AG04449 (cell line): ENCODE results near the gene MGA.

Experiments used
- CTCF ChIA-PET: fragments of 350-600 bp; formaldehyde crosslinking; extraction: SDS; loops from one replicate; lab custom pipeline; 2021; ENCODE audit warnings: antibody characterized with exemption; lab: Yijun Ruan, JAX
- POLR2A ChIA-PET: fragments of 400-600, 350-600 bp; formaldehyde crosslinking; extraction: SDS; loops from one replicate; lab custom pipeline; 2020; ENCODE audit warnings: antibody characterized with exemption, inconsistent platforms; lab: Yijun Ruan, JAX
- DNase-seq: peaks from one replicate; pipeline ENCODE4 v3.0.0-alpha.2; 2010; ENCODE audit warnings: low read depth, low spot score
- H3K4me3 ChIP-seq: 2 replicates; pipeline ENCODE4 v1.5.1; 2011; ENCODE audit warnings: low read depth, mild to moderate bottlenecking, control low read depth, low read length
- CTCF ChIP-seq: IDR thresholded peaks from one replicate; pipeline ENCODE4 v1.5.1; 2011; ENCODE audit warnings: mild to moderate bottlenecking, moderate library complexity, low read length, control low read depth, inconsistent platforms; ENCODE audit not compliant: insufficient read depth; ENCODE audit errors: missing control alignments

Gene MGA

GRCh38 chr15:41689834-41690233, 29.6 kb downstream of the MGA start:
- no peak for DNase-seq
- ChIA-PET POLR2A (no interaction called here), CTCF (interaction anchor here (1.3 kb wide), 1 partner anchor 224 kb away, joined by 3 read pairs; no protein-coding TSS in a partner anchor)
- TF ChIP-seq CTCF, result no peak
- H3K4me3 ChIP-seq, result no peak overlapping the region

GRCh38 chr15:41690636-41691035, 30.4 kb downstream of the MGA start:
- no peak for TF ChIP-seq CTCF
- ChIA-PET CTCF (no interaction called here), POLR2A (no interaction called here)
- H3K4me3 ChIP-seq, result no peak overlapping the region
- DNase-seq, result no peak

- no peak for TF ChIP-seq CTCF
- POLR2A ChIA-PET, result no interaction called here
- CTCF ChIA-PET, result no interaction called here
- no peak for DNase-seq
- no peak overlapping the region for H3K4me3 ChIP-seq
Observed at GRCh38 chr15:41691471-41691870, 31.3 kb downstream of the MGA start.

GRCh38 chr15:41692049-41692448, 31.8 kb downstream of the MGA start:
- H3K4me3 ChIP-seq, result no peak overlapping the region
- DNase-seq, result no peak
- CTCF ChIA-PET, result interaction anchor here (0.8 to 1.5 kb wide), 2 partner anchors 27 to 120 kb away, joined by 3 to 4 read pairs; no protein-coding TSS in a partner anchor
- POLR2A ChIA-PET, result no interaction called here
- TF ChIP-seq CTCF, result no peak

- POLR2A ChIA-PET, result interaction anchor here (0.6 kb wide), 1 partner anchor 10 kb away, joined by 3 read pairs; no protein-coding TSS in a partner anchor
- CTCF ChIA-PET, result no interaction called here
- no peak overlapping the region for H3K4me3 ChIP-seq
- no peak for TF ChIP-seq CTCF
- DNase-seq, result no peak
Observed at GRCh38 chr15:41693757-41694156, 33.6 kb downstream of the MGA start.

GRCh38 chr15:41695750-41696436, 35.7 kb downstream of the MGA start:
- TF ChIP-seq CTCF, result peak; percentile 2
- ChIA-PET POLR2A (no interaction called here), CTCF (interaction anchor here (0.6 to 1.7 kb wide), 6 partner anchors 14 to 143 kb away, joined by 3 to 4 read pairs (median 3); partner anchors contain the start of gene MAPKBP1)
- no peak overlapping the region for H3K4me3 ChIP-seq
- no peak for DNase-seq
